ENCODE data around the gene STK31.

GRCh38 chr7:23685731-23686130, 24.3 kb upstream of the STK31 start:
- no peak for TF ChIP-seq CTCF (IDR thresholded peaks at IDR 0.05 in 4 of 5, conservative IDR thresholded peaks at IDR 0.05 in 1 of 5)
- TF ChIP-seq POLR2A (IDR thresholded peaks at IDR 0.05), result no peak

All from gastrocnemius medialis (tissue), 4 donors.